Measurements from ENCODE around the gene EGR4. TPM values are rescaled to one million over a fixed set of nuclear protein-coding genes. Genes with fewer than 3 reads are reported as not detected.

Gene EGR4
- total RNA-seq, 2 donors from 2014 or later: not detected

- Histone ChIP-seq H3K27ac (no peak overlapping the region), H3K36me3 (peaks cover 75% of the 10 kb centered on the region), H3K4me1 (ENCODE audit: control insufficient read depth in 1 of 2, low read depth in 2 of 2) (no peaks in the 10 kb centered on the region), H3K9me3 (no peaks in the 10 kb centered on the region), H3K27me3 (replicated peaks; ENCODE audit: insufficient read depth) (no peaks in the 10 kb centered on the region), H3K4me3 (no peak overlapping the region)
- no peak for TF ChIP-seq CTCF (IDR thresholded peaks at IDR 0.05)
- ATAC-seq (ENCODE audit: insufficient number of reproducible peaks, low FRiP score, low read depth) (no peak), DNase-seq (ENCODE audit: low spot score) (no peak)
Observed at GRCh38 chr2:73246850-73247249, 46.5 kb downstream of the EGR4 start.

- no peaks in the 10 kb centered on the region for H3K4me1 ChIP-seq (ENCODE audit: control insufficient read depth in 1 of 2, low read depth in 2 of 2)
- peaks cover 70% of the 10 kb centered on the region for H3K36me3 ChIP-seq
- H3K27ac ChIP-seq: no peak overlapping the region
- no peaks in the 10 kb centered on the region for H3K9me3 ChIP-seq
- H3K27me3 ChIP-seq (replicated peaks; ENCODE audit: insufficient read depth): no peaks in the 10 kb centered on the region
- DNase-seq (ENCODE audit: low spot score) (no peak), ATAC-seq (ENCODE audit: insufficient number of reproducible peaks, low FRiP score, low read depth) (no peak)
- TF ChIP-seq CTCF (IDR thresholded peaks at IDR 0.05): no peak
- no peak overlapping the region for H3K4me3 ChIP-seq
Observed at GRCh38 chr2:73244580-73244979, 48.8 kb downstream of the EGR4 start.

- H3K27me3 ChIP-seq (replicated peaks; ENCODE audit: insufficient read depth): no peaks in the 10 kb centered on the region
- no peak overlapping the region for H3K27ac ChIP-seq
- no peak for TF ChIP-seq CTCF (IDR thresholded peaks at IDR 0.05)
- no peak for DNase-seq (ENCODE audit: low spot score)
- H3K9me3 ChIP-seq: no peaks in the 10 kb centered on the region
- no peak for ATAC-seq (ENCODE audit: insufficient number of reproducible peaks, low FRiP score, low read depth)
- no peak overlapping the region for H3K4me3 ChIP-seq
- peaks cover 64% of the 10 kb centered on the region for H3K36me3 ChIP-seq
- no peaks in the 10 kb centered on the region for H3K4me1 ChIP-seq (ENCODE audit: control insufficient read depth in 1 of 2, low read depth in 2 of 2)
Observed at GRCh38 chr2:73243884-73244570, 49.3 kb downstream of the EGR4 start.

Other genes starting within 250 kb of the EGR4 start
- 10 to 100 TPM; 16.6 to 18.1 TPM for gene SFXN5, start 221.8 kb downstream of the EGR4 start, total RNA-seq
- gene RAB11FIP5, start 180.6 kb downstream of the EGR4 start, total RNA-seq: 10 to 100 TPM; 62.4 to 78.8 TPM
- gene NOTO, start 91.0 kb downstream of the EGR4 start, total RNA-seq: not detected
- gene SMYD5, start 79.3 kb downstream of the EGR4 start, total RNA-seq: 10 to 100 TPM; 12.6 to 16.2 TPM
- gene PRADC1, start 60.3 kb downstream of the EGR4 start, total RNA-seq: 10 to 100 TPM; 19.9 to 24.5 TPM
- 100 to 1,000 TPM; 121 to 144 TPM for gene CCT7, start 59.2 kb downstream of the EGR4 start, total RNA-seq
- 1 to 10 TPM; 3.5 to 6.1 TPM for gene FBXO41, start 9.1 kb downstream of the EGR4 start, total RNA-seq
- gene ALMS1, start 92.3 kb upstream of the EGR4 start, total RNA-seq: 10 to 100 TPM; 30.7 to 41.6 TPM

All from thoracic aorta (tissue), 2 donors.